HG03460 (cell line): ENCODE data around the gene TEX261.
"Not testable (repeated sequence)": the region's sequence is repeated elsewhere in the genome, so short reads cannot be mapped to it uniquely, and the experiment has no call there.

Experiments
- ATAC-seq: cut with Tn5 transposase; IDR thresholded peaks from one replicate; pipeline ENCODE4 v1.9.1; 2021; ENCODE audit not compliant: unreplicated experiment

TEX261 gene

DNA sequence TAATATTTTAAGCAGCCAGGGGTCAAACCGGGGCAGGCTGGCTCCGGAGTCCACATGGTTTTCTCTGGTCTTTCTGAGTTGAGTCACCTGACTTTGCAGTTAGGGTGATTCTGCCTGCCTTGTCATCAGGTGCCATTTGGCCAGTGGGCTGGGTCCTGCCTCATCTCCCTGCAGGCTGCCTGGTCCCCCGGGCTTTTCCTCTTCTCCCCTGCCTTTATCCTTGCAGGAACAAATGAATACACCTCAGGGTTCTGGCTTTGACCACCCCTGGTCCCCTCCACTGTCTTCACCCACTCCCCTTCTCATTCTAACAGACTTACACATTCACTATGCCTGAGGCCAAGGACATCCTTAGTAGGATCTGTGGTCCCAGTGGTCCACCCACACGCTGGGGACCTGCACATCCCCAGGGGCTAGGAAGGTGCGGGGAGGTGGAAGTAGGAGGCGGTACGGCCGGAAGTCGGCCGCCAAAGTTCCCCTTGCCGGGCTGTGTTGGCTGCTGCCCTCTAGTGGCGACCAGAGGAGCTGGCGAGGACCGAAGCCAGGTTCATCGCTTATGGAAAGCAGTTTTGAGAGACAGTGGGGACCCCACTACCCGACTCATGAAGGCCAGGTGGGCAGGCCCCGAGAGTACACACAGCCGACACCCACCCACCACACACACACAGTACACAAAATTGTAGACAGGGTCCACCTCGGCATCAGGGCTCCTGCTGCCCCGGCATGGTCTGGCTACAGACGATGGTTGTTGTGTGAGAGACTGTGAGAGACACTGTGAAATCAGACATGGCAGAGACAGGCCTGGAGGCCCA, 6.3 kb upstream of the TEX261 start:
- peak; percentile 94 for ATAC-seq

DNA sequence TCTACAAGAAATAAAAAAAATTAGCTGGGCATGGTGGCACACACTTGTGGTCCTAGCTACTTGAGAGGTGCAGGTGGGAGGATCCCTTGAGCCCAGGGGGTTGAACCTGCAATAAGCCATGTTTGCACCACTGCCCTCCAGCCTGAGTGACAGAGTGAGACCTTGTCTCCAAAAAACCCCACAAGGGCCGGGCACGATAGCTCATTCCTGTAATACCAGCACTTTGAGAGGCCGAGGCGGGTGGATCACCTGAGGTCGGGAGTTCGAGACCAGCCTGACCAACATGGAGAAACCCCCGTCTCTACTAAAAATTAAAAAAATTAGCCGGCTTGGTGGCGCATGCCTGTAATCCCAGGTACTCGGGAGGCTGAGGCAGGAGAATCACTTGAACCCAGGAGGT, 5.3 kb upstream of the TEX261 start:
- not testable (repeated sequence) for ATAC-seq

DNA sequence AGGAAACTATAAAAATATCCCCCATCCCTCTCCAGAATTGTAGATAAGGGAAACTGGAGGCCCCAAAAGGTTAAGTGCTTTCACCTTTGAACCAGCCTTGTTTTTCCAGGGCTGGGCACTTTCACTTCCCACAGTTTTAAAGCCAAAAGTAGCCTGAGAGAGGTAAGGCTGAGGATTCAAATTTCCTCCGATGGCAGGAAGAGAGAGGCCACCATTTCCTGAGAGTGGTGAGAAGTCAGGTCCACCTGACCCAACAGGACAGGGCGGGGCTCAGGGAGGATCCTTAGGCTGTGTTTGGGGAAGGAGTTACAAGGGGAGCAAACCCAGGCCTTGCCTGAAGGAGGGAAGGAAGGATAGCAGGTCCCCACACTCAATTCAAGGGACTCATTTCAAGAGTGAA, 4.7 kb upstream of the TEX261 start:
- no peak for ATAC-seq

DNA sequence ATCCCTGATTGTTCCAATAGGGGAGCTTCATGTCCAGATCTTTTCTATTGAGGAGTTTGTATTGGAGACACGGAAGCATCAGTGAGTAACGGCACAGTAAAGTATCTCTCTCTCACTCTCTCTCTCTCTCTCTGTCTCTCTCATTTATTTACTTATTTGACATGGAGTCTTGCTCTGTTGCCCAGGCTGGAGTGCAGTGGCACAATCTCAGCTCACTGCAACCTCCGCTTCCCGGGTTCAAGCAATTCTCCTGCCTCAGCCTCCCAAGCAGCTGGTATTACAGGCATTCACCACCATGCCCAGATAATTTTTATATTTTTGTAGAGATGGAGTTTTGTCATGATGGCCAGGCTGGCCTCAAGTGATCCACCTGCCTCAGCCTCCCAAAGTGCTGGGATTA, 4.2 kb upstream of the TEX261 start:
- not testable (repeated sequence) for ATAC-seq

DNA sequence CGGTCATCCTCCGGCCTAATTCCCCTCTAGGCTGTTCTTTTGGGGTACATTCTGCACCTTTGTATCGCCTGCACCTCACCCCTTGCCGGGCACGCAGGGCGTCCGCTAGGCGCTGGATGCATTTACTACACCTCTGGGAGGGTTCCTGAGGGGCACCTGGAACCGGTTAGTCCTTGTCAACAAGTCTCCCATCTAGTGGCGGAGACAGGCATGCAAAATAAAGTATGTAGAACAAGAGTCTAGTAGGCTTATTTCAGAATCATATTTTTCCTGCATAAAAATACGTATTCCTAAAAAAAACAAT, 705 bp upstream of the TEX261 start:
- peak; percentile 47 for ATAC-seq

DNA sequence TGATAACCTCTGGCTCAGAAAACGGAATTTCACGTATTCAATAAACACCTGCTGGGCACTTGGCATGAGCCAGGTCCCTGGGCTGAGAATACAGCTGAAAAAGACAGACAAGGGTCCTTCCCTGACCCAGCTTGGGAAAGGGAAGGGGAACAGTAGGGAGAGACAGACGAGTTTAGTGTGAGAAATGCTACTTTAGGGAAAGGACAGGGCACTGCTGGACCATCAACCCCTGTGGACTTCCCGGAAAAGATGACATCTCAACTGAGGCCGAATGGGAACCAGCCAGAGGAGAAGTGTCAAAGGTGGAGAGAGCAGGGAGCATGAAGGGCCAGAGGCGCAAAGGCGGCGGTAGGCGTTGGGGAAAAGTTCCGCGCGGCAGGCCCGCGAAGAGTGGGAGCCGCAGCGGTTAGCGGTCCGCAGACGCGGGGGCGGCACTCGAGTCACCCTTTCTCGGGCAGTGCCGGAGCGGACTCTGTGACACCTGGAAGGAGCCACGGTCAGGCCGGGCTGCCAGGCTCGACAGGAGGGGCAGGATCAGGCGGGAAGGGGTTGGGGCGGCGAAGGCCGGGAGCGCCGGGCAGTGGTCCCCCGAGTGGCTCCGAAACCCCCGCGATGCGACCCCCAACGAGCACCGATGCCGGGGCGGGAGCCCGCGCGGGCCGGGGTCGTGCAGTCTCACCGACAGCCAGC, 519 bp downstream of the TEX261 start:
- peak; percentile 19 for ATAC-seq

DNA sequence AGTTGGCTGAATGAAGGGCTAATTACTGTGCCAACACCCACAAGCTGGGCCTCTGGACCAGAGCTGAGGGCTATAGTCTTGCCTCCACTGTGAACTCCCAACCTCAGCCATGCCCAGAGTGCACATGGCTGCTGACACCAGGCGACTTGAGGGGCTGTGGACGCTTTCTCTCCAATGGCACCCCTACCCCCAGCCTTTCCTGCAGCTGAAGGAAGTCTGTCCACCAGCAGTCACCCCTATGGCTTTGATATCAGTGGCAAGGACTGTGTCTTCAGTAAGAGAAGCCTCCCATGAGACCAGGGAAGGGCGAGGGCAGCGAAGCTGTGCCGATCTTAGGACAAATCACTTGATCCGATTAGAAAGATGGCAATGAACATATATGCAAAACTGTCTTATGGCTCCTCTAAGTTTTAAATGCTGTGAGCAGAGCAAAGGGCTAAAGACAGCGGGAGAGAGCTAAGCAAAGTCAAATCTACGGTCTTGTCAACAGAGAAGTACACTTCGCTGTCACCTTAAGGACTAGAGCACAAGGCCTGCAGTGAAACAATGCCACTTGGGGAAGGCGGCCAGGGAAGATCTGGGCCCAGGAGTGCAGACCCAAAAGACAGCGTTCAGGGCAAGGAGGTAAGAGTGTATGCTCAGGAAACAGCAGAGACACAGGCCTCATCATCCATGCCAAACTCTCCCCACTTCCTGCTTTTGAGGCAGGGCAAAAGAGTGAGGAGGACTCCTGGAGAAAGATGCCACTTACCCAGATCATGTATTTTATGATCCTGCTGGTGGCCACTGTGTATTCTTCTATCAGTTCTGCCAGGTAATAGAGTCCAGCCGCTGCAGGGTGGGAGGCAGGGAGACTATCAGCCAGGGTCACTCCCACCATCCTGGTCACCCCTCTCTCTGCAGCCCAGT, 1.5 kb downstream of the TEX261 start:
- ATAC-seq: no peak

DNA sequence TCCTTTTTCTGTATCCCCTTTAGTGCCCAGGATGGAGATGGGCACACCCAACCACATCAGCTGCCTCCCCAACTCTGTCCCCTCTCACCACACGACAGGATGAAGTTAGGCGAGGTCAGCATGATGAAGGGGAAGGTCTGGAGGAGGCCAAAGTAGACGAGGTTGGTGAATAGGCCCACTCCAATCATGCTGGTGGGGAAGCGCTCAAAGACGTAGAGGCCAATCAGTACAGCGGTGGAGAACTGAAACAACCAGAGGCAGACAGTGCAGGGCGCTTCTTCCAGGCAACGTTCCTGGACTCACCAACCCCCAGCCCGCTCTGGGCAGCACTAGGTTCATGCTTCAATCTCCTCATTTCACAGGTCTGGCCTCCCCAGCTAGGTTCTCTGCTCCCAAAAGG, 2.9 kb downstream of the TEX261 start:
- no peak for ATAC-seq

DNA sequence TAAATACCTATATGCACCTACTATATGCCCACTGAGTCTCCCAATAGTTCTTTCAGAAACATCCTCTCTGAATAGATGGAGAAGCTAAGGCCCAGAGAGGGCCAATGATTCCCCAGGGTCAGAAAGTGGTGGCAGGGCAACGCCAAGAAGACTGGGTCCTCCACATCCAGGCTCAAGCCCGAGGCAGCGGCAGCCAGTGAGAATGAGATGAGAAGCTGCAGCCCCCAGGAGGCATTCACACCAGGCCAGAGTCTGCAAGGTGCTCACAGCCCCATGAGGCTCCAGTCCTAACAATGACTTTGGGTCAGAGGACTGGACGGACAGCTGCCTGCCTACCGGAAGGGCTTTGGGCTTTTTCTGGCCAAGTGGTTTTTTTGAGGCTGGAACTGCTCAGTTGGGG, 3.5 kb downstream of the TEX261 start:
- ATAC-seq: no peak

DNA sequence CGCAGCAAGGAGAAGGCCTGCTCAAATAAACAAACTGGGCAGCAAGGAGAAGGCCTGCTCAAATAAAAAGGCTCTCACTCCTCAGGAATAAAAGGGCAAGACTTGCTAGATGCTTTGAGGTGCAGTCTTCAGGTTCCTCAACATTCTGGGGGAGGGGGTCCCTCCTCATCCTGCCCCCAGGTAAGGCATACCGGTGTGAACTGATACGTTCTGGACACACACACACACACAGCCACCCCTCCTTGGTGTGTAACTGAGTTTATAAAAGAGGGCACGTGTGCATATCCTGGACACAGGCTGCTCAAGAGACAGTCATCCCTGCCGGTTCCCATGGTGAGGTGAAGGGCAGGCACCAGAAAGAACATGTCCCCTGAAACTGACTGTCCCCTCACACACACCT, 4.5 kb downstream of the TEX261 start:
- no peak for ATAC-seq

DNA sequence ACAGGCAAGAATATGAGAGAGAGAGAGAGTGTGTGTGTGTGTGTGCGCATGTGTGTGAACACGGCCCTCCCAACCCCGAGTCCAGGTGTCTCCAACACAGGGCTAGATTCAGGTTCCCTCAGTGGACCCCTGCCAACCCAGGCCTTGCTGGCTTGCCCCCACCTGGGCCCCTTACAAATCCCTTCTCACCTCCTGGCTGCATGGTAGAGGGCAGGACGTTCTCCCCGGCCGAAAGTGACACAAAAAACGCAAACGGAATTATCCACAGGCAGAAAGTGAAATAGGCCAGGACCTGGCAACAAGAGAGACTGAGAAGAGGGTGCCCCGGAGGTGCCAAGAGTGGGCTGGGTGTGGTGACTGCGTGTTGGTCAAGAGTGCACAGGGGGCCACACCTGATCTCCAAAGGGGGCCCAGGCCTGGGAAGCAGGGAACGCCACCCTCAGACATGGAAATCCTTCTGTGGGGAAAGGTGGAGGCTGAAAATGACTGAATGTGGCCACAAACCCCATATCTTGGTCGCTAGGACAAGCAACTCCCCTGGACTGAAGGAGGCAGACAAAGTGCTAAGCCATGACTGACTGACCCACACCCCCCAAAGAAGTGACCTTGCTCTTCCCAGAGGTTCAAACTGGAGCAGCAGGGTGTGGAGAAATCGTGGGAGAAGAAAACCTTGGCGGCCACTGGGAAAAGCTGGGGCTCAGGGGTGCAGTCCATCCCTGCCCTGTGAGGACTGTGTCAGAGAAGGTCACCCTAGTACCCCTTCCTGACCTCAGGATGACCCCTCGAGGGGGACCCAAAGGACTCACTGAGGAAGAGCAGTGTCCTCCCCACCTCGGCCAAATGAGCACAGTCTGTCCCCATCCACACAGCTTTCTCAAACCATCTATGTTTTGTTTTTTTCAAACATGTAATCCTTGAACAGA, 5.7 kb downstream of the TEX261 start:
- no peak for ATAC-seq

DNA sequence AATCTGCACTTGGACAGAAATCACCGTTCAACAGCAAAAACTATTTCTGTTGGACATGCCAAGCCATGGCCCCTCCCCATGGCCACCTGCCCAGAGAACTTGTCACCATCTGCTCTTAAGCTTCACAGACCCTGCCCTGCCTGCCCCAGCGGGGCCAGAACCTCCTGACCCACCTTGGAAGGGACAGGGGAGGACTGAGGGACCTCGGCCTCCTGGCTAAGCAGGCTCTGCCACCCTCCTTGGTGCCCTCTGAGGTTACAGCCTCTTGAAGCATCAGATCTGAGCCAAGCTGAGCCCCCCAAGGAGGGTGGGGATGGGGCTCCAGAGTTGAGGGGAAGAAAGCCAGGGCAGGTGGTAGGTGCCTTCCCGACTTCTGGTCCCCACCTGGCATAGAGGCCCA, 6.5 kb downstream of the TEX261 start:
- no peak for ATAC-seq

DNA sequence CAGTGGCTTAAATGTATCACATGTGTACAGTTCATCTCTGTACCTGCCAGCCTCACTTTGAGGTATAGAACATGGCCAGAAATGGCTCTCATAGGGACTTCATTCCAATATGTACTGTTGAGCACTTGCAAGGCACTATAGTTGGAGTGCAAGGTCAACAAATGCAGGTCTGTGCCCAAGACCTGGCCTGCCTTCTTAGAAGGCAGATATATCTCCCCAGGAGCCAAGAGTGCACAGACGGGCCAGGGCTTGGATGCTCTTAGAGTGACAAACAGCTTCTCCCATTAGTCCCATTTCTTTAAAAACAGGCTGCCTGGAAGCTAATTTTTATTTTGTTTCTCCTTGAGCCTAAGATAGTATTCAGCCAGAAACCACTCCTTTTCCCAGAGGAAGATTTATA, 7.3 kb downstream of the TEX261 start:
- no peak for ATAC-seq

DNA sequence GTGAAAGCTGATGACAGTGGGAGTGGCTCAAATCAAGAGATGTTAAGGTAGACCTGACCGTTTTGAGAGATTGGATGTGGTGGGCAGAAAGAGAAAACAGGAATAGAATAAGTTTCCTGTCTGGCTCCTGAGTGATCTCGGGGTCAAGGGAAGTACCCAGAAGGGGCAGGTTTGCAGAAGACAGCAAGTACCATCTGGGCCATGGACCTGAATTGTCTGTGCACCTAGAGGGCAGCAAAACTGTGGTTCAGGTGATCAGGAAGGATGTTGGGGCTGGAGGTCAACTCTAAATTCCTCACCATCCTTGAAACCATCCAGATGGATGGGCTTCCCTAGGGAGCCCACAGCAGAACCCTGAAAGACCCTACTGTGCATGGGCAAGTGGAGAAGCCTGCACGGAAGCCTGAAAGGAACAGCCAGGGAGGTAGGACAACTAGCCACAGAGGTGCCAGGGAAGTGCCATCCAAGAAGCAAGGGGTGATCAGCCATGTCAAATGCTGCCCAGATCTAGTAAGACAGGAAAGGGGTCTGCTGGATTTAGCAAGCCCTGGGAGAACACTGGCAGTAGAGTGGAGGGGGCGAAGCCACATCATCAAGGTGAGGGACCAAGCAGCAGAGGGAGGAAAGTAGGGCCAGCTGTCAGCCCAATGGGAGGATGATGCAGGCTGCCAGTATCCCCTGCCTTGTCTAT, 8.0 kb downstream of the TEX261 start:
- no peak for ATAC-seq

DNA sequence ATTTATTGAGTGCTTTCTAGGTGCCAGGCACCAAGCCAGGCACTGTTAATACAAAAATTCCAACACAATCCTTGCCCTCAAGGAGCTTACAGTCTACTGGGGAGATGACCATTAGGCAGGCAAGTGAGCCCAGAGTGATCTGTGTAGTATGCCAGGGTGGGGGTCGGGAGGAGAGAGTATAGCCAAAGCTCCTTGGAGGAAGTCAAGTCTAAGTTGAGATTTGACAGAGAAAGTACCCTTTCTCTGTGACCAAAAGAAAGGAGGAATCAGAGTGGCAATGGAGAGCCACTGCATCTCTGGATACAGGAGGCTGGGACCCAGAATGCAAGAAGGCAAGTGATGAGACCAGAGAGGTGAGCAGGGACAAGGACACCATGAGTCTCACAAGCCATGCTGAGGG, 8.7 kb downstream of the TEX261 start:
- ATAC-seq: no peak

DNA sequence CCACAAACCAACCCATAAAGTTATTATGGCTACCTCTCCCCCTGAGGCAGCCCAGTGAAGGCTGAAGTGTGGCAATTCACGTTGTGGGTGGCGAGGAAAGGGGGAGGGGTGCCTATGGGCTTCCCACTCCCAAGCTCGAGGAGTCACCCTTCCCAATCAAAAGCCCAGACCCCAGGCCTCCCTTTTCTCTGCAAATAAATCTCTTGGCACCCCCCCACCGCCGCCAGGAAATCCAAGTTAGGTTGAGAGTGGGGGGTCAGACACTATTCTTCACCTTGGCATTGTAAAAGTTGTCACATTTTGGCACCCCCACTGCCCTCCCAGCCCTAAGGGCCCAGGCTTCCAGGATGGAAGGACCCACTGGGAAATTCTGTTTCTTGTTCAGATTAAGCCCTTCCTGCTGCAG, 9.4 kb downstream of the TEX261 start:
- no peak for ATAC-seq

DNA sequence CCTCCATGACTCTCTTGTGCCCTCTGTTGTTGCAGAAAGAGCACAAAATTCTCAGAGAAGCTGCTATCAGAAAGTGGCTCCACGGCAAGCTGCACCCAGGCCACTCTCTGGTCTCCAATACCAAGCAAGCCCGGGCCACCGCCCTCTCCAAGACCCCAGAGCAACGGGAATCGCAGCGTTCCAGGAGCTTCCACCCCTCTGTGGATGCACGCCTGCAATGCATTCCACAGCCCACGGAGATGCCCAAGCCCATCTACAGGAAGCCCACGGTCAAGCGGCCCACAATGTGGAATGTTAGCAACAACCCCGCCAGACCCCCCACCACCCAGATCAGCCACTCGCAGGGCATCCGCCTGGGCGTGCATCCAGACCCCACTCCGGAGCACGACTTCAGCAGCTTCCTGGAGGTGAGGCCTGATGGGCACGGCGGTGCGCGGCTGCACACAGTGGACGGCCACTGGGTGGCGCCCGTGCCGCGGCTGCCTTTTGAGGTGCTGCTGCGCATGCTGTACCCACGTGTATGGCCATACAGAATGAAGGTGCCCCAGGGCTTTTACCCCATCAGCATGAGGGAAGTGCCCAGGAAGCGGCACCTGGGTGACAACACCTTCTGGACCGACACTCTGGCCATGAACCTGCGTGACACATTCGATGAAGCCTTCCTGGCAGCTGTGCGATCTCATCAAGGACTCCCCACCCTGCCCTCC, 9.9 kb downstream of the TEX261 start:
- ATAC-seq: peak; percentile 97

DNA sequence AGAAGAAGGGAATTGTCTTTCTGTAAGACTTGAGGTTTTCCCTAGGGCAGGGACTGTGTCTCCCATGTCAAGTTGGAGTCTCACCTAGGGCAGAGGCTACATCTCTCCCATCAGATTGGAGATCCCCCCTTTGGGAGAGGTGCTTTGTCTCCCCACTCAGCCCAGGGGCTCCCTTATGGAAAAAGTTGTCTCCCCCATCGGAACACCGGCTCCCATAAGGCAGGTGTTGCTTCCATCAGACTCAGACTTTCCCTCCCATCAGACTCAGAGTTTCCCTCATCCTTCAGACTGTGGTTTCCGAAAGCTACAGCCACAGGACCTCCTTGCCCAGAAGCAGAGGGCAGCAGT, 10.5 kb downstream of the TEX261 start:
- no peak for ATAC-seq

DNA sequence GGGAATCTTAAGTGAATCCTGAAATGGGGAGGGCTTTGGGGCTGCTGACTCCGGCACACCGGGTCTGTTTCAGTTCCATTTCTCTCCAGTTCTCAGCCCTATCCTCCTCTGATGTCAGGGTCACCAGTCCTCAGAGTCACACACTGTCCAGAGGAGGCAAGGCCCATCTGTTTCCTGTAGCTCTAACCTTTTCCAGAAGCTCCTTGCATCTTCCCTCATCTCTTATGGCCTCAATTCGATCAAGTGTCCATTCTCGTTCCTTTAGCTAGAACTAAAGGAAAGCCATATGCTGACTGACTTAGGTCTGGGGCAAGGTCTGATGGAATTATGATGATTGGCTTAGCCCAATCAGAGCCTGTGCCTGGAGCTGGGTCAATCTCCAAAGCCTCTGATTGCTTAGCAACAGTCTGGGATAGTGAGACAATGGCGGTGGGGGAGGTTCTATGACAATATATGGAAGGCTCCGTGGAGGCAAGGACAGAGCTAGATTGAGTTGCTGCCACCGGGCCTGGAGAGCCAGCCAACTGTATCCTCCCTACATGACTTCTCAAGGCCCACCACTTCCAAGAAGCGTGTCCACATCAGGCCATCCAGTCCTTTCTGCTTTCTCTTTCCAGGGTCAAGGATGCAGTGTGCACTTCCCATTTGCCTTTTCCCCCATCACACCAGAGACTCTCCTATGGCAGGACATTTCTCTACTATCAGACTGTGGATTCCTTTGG, 11.0 kb downstream of the TEX261 start:
- no peak for ATAC-seq
